Endothelial cell (in vitro differentiated cells): ENCODE data around the gene GRAMD2B. TPM values are rescaled to one million over a fixed set of nuclear protein-coding genes. Genes with fewer than 3 reads are reported as not detected.

Experiments used
- DNase-seq: peaks from one replicate; pipeline ENCODE4 v3.0.0; 2021; ENCODE audit warnings: low spot score
- H3K27ac Mint-ChIP-seq: one replicate; pipeline ENCODE4 v1.8.0; 2021; ENCODE audit warnings: mixed read lengths, inconsistent platforms; ENCODE audit not compliant: unreplicated experiment
- H3K27me3 Mint-ChIP-seq: one replicate; pipeline ENCODE4 v1.8.0; 2021; ENCODE audit warnings: mild to moderate bottlenecking, moderate library complexity, mixed read lengths, inconsistent platforms; ENCODE audit not compliant: unreplicated experiment
- H3K36me3 Mint-ChIP-seq: one replicate; pipeline ENCODE4 v1.8.0; 2021; ENCODE audit warnings: mild to moderate bottlenecking, low read depth, mixed read lengths, inconsistent platforms; ENCODE audit not compliant: unreplicated experiment
- H3K4me1 Mint-ChIP-seq: one replicate; pipeline ENCODE4 v1.8.0; 2021; ENCODE audit warnings: mild to moderate bottlenecking, mixed read lengths, inconsistent platforms; ENCODE audit not compliant: unreplicated experiment
- H3K4me3 Mint-ChIP-seq: one replicate; pipeline ENCODE4 v1.8.0; 2021; ENCODE audit warnings: mild to moderate bottlenecking, mixed read lengths, inconsistent platforms; ENCODE audit not compliant: unreplicated experiment
- H3K9me3 Mint-ChIP-seq: one replicate; pipeline ENCODE4 v1.8.0; 2021; ENCODE audit warnings: mixed read lengths, inconsistent platforms; ENCODE audit not compliant: unreplicated experiment
- CTCF ChIP-seq: fragments of 200-600 bp; sonication (generic); IDR thresholded peaks from one replicate; pipeline ENCODE4 v1.5.0; 2021; ENCODE audit warnings: antibody characterized with exemption; ENCODE audit not compliant: unreplicated experiment
- total RNA-seq: library from RNA; stranded (reverse); fragmentation: NEBNext Ultra II Directional; extraction: Animal tissue kit (Norgen Biotek cat#: 25700); gene quantifications from one replicate; pipeline ENCODE4 v1.2.1, GENCODE V29; 2021; ENCODE audit not compliant: unreplicated experiment

The GRAMD2B gene
- total RNA-seq, 1 donor from 2014 or later = 13.4 TPM

GRCh38 chr5:126383246-126383645 lies 40.0 kb upstream of the GRAMD2B start:
- Mint-ChIP-seq H3K27ac (no peak overlapping the region), H3K36me3 (no peaks in the 10 kb centered on the region), H3K4me1 (no peaks in the 10 kb centered on the region), H3K9me3 (no peaks in the 10 kb centered on the region), H3K27me3 (no peaks in the 10 kb centered on the region), H3K4me3 (no peak overlapping the region)
- no peak for TF ChIP-seq CTCF
- DNase-seq = no peak

GRCh38 chr5:126383776-126384175 lies 39.4 kb upstream of the GRAMD2B start:
- no peaks in the 10 kb centered on the region for H3K27me3 Mint-ChIP-seq
- no peaks in the 10 kb centered on the region for H3K4me1 Mint-ChIP-seq
- no peak for TF ChIP-seq CTCF
- no peaks in the 10 kb centered on the region for H3K9me3 Mint-ChIP-seq
- DNase-seq = no peak
- no peak overlapping the region for H3K27ac Mint-ChIP-seq
- H3K36me3 Mint-ChIP-seq = no peaks in the 10 kb centered on the region
- no peak overlapping the region for H3K4me3 Mint-ChIP-seq

GRCh38 chr5:126384985-126385384 lies 38.2 kb upstream of the GRAMD2B start:
- no peaks in the 10 kb centered on the region for H3K27me3 Mint-ChIP-seq
- H3K4me3 Mint-ChIP-seq = no peak overlapping the region
- no peaks in the 10 kb centered on the region for H3K9me3 Mint-ChIP-seq
- no peaks in the 10 kb centered on the region for H3K36me3 Mint-ChIP-seq
- no peaks in the 10 kb centered on the region for H3K4me1 Mint-ChIP-seq
- DNase-seq = no peak
- no peak for TF ChIP-seq CTCF
- no peak overlapping the region for H3K27ac Mint-ChIP-seq

GRCh38 chr5:126385524-126386502 lies 37.4 kb upstream of the GRAMD2B start:
- H3K27me3 Mint-ChIP-seq = no peaks in the 10 kb centered on the region
- no peaks in the 10 kb centered on the region for H3K36me3 Mint-ChIP-seq
- H3K4me3 Mint-ChIP-seq = no peak overlapping the region
- DNase-seq = no peak
- no peaks in the 10 kb centered on the region for H3K9me3 Mint-ChIP-seq
- H3K27ac Mint-ChIP-seq = no peak overlapping the region
- no peak for TF ChIP-seq CTCF
- H3K4me1 Mint-ChIP-seq = no peaks in the 10 kb centered on the region

- H3K4me3 Mint-ChIP-seq = no peak overlapping the region
- no peaks in the 10 kb centered on the region for H3K4me1 Mint-ChIP-seq
- no peaks in the 10 kb centered on the region for H3K36me3 Mint-ChIP-seq
- no peak overlapping the region for H3K27ac Mint-ChIP-seq
- H3K9me3 Mint-ChIP-seq = no peaks in the 10 kb centered on the region
- DNase-seq = no peak
- no peaks in the 10 kb centered on the region for H3K27me3 Mint-ChIP-seq
- no peak for TF ChIP-seq CTCF
Measured at GRCh38 chr5:126389179-126389578, 34.0 kb upstream of the GRAMD2B start.
